ENCODE results near the gene ZMYM3. TPM values are rescaled to one million over a fixed set of nuclear protein-coding genes. Genes with fewer than 3 reads are reported as not detected.

The ZMYM3 gene
- total RNA-seq, 2 donors from 2014 or later = 14.7 to 21.9 TPM

- peaks cover 23% of the 10 kb centered on the region for H3K36me3 ChIP-seq
Measured at GRCh38 chrX:71250841-71251240, 3.1 kb downstream of the ZMYM3 start.

GRCh38 chrX:71245159-71245558 lies 8.8 kb downstream of the ZMYM3 start:
- TF ChIP-seq, protein P1, sequence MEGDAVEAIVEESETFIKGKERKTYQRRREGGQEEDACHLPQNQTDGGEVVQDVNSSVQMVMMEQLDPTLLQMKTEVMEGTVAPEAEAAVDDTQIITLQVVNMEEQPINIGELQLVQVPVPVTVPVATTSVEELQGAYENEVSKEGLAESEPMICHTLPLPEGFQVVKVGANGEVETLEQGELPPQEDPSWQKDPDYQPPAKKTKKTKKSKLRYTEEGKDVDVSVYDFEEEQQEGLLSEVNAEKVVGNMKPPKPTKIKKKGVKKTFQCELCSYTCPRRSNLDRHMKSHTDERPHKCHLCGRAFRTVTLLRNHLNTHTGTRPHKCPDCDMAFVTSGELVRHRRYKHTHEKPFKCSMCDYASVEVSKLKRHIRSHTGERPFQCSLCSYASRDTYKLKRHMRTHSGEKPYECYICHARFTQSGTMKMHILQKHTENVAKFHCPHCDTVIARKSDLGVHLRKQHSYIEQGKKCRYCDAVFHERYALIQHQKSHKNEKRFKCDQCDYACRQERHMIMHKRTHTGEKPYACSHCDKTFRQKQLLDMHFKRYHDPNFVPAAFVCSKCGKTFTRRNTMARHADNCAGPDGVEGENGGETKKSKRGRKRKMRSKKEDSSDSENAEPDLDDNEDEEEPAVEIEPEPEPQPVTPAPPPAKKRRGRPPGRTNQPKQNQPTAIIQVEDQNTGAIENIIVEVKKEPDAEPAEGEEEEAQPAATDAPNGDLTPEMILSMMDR (IDR thresholded peaks at IDR 0.05) = no peak
- Histone ChIP-seq H3K27me3 (replicated peaks; ENCODE audit: insufficient read depth) (no peaks in the 10 kb centered on the region), H3K4me1 (ENCODE audit: control insufficient read depth in 1 of 2, low read depth in 2 of 2) (no peaks in the 10 kb centered on the region), H3K27ac (no peak overlapping the region), H3K36me3 (peaks cover 29% of the 10 kb centered on the region), H3K4me3 (no peak overlapping the region), H3K9me3 (no peaks in the 10 kb centered on the region)
- ATAC-seq (ENCODE audit: insufficient number of reproducible peaks, low FRiP score, low read depth) (no peak), DNase-seq (ENCODE audit: low spot score) (no peak)

More at GRCh38 chrX:71250841-71251240, 3.1 kb downstream of the ZMYM3 start:
- Histone ChIP-seq H3K27ac (no peak overlapping the region), H3K4me3 (no peak overlapping the region), H3K27me3 (replicated peaks; ENCODE audit: insufficient read depth) (no peaks in the 10 kb centered on the region), H3K4me1 (ENCODE audit: control insufficient read depth in 1 of 2, low read depth in 2 of 2) (peaks cover 7 to 9% of the 10 kb centered on the region in 2 donors), H3K9me3 (no peaks in the 10 kb centered on the region)
- ATAC-seq (ENCODE audit: insufficient number of reproducible peaks, low FRiP score, low read depth) = no peak
- DNase-seq (ENCODE audit: low spot score) = no peak
- TF ChIP-seq, protein P1 (IDR thresholded peaks at IDR 0.05) = no peak

- DNase-seq (ENCODE audit: low spot score) = no peak
- TF ChIP-seq, protein P1 (IDR thresholded peaks at IDR 0.05) = no peak
- Histone ChIP-seq H3K27me3 (replicated peaks; ENCODE audit: insufficient read depth) (no peaks in the 10 kb centered on the region), H3K9me3 (no peaks in the 10 kb centered on the region), H3K27ac (no peak overlapping the region), H3K36me3 (peaks cover 25% of the 10 kb centered on the region), H3K4me1 (ENCODE audit: control insufficient read depth in 1 of 2, low read depth in 2 of 2) (no peaks in the 10 kb centered on the region), H3K4me3 (no peak overlapping the region)
- ATAC-seq (ENCODE audit: insufficient number of reproducible peaks, low FRiP score, low read depth) = no peak
Measured at GRCh38 chrX:71244359-71245128, 9.4 kb downstream of the ZMYM3 start.

- ATAC-seq (ENCODE audit: insufficient number of reproducible peaks, low FRiP score, low read depth) (no peak), DNase-seq (ENCODE audit: low spot score) (no peak)
- no peak overlapping the region for H3K27ac ChIP-seq
- no peaks in the 10 kb centered on the region for H3K9me3 ChIP-seq
- no peak overlapping the region for H3K4me3 ChIP-seq
- peaks cover 8% of the 10 kb centered on the region for H3K36me3 ChIP-seq
- H3K4me1 ChIP-seq (ENCODE audit: control insufficient read depth in 1 of 2, low read depth in 2 of 2) = no peaks in the 10 kb centered on the region
- H3K27me3 ChIP-seq (replicated peaks; ENCODE audit: insufficient read depth) = no peaks in the 10 kb centered on the region
- TF ChIP-seq, protein P1 (IDR thresholded peaks at IDR 0.05) = no peak
Measured at GRCh38 chrX:71241301-71241700, 12.6 kb downstream of the ZMYM3 start.

DNA sequence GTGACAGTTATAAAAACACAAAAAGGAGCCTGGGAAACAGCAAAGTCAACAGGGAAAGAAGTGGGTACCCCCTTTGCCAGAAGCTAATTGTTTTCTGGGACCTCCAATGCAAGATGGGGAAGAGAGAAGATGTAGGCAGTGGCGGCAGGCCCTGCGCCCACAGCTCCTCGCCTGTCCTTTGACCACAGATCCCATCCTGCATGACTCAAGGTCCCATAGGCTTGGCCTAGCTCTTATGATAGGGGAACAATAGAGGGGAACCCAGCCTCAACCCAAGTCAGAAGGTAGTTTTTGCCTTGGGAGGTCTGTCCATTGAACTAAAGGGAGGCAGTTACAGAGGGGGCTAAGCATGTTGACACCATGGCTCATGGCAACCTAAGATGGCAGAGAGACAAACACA lies 14.2 kb downstream of the ZMYM3 start:
- TF ChIP-seq, protein P1 (IDR thresholded peaks at IDR 0.05) = no peak
- no peaks in the 10 kb centered on the region for H3K4me1 ChIP-seq (ENCODE audit: control insufficient read depth in 1 of 2, low read depth in 2 of 2)
- no peaks in the 10 kb centered on the region for H3K27me3 ChIP-seq (replicated peaks; ENCODE audit: insufficient read depth)
- no peak overlapping the region for H3K4me3 ChIP-seq
- H3K27ac ChIP-seq = no peak overlapping the region
- DNase-seq (ENCODE audit: low spot score) (no peak), ATAC-seq (ENCODE audit: insufficient number of reproducible peaks, low FRiP score, low read depth) (no peak)
- peaks cover 6% of the 10 kb centered on the region for H3K36me3 ChIP-seq
- no peaks in the 10 kb centered on the region for H3K9me3 ChIP-seq

Data from thoracic aorta (tissue), 2 donors.